Endothelial cell of umbilical vein (primary cell): Measurements from ENCODE around the gene TDO2. TPM values are rescaled to one million over a fixed set of nuclear protein-coding genes. Genes with fewer than 3 reads are reported as not detected.

Experiments used
- BruUV-seq: library from RNA; stranded (reverse); fragments of 400-500 nt; replicated peaks from 2 replicates; lab custom pipeline; 2021; lab: Mats Ljungman, UMichigan
- CTCF ChIA-PET: fragments of 300-600, 350-600 bp; sonication (Branson Sonifier 250); formaldehyde crosslinking; loops from one replicate; lab custom pipeline; 2021; ENCODE audit warnings: antibody characterized with exemption, inconsistent platforms; lab: Charles Lee
- POLR2A ChIA-PET: fragments of 300-600, 350-600 bp; sonication (Branson Sonifier 250); formaldehyde crosslinking; loops from one replicate; lab custom pipeline; 2021; ENCODE audit warnings: antibody characterized with exemption, inconsistent platforms; lab: Charles Lee
- DNase-seq: peaks from one replicate; pipeline ENCODE4 v3.0.0-alpha.2; 2011; ENCODE audit warnings: low read depth, low spot score
- FAIRE-seq: peaks from 2 replicates; lab custom pipeline; 2011; peaks lifted over from hg19 to GRCh38; lab: Jason Lieb, UNC
- H2AFZ ChIP-seq: 2 replicates; pipeline ENCODE4 v1.6.0; 2012; ENCODE audit warnings: low read depth, low read length, control low read depth, inconsistent platforms
- H3K27ac ChIP-seq: 2 replicates; pipeline ENCODE4 v1.5.1; 2011; ENCODE audit warnings: low read depth, mild to moderate bottlenecking, control low read depth, low read length, moderate library complexity; ENCODE audit not compliant: insufficient read depth
- H3K27me3 ChIP-seq, 2 experiments: 2 replicates each; pipeline versions ENCODE4 v1.6.0 to v1.6.1; 2011; ENCODE audit warnings: low read length in 2 of 2, mixed read lengths in 1 of 2; ENCODE audit not compliant: control insufficient read depth in 2 of 2, insufficient read depth in 2 of 2
- H3K36me3 ChIP-seq, 2 experiments: 2 replicates in 1 of 2; 3 replicates in 1 of 2; pipeline ENCODE4 v1.5.1; 2011; ENCODE audit warnings: low read length in 2 of 2, mild to moderate bottlenecking in 1 of 2, moderate library complexity in 1 of 2; ENCODE audit not compliant: control insufficient read depth in 2 of 2, insufficient read depth in 2 of 2; ENCODE audit errors: extremely low read depth in 1 of 2
- H3K4me1 ChIP-seq: 3 replicates; pipeline ENCODE4 v1.5.1; 2011; ENCODE audit warnings: mild to moderate bottlenecking, low read length; ENCODE audit not compliant: control insufficient read depth, insufficient read depth; ENCODE audit errors: extremely low read depth
- H3K4me2 ChIP-seq: 2 replicates; pipeline ENCODE4 v1.6.1; 2011; ENCODE audit warnings: low read length, control low read depth, mixed read lengths; ENCODE audit not compliant: insufficient read depth
- H3K4me3 ChIP-seq, 3 experiments: fragments of 200-600 bp in 1 of 3; sonication (generic), shearing (Covaris generic) in 1 of 3; replicated peaks in 1 of 3; 2 replicates each; pipeline ENCODE4 v1.5.1; 2011 to 2016; ENCODE audit warnings: control low read depth in 3 of 3, low read length in 3 of 3, mild to moderate bottlenecking in 2 of 3, inconsistent platforms in 1 of 3, low read depth in 1 of 3, moderate library complexity in 1 of 3; ENCODE audit not compliant: insufficient read depth in 1 of 3
- H3K79me2 ChIP-seq: 2 replicates; pipeline ENCODE4 v1.6.0; 2012; ENCODE audit warnings: low read length, inconsistent platforms; ENCODE audit not compliant: control insufficient read depth, insufficient read depth
- H3K9ac ChIP-seq: replicated peaks from 2 replicates; pipeline ENCODE3; 2011; ENCODE audit warnings: low read length, control low read depth; ENCODE audit not compliant: insufficient read depth; ENCODE audit errors: extremely low read depth
- H3K9me1 ChIP-seq: replicated peaks from 3 replicates; pipeline ENCODE4 v1.6.0; 2011; ENCODE audit warnings: mild to moderate bottlenecking, low read length; ENCODE audit not compliant: control insufficient read depth, insufficient read depth; ENCODE audit errors: extremely low read depth
- H3K9me3 ChIP-seq: replicated peaks from 2 replicates; pipeline ENCODE4 v1.5.1; 2012; ENCODE audit warnings: low read length, inconsistent platforms; ENCODE audit not compliant: control insufficient read depth, insufficient read depth
- H4K20me1 ChIP-seq: replicated peaks from 2 replicates; pipeline ENCODE3; 2011; ENCODE audit warnings: mild to moderate bottlenecking, low read length; ENCODE audit not compliant: control insufficient read depth, insufficient read depth; ENCODE audit errors: extremely low read depth
- GATA2 ChIP-seq: IDR thresholded peaks from 2 replicates; pipeline ENCODE4 v1.7.0; 2011; ENCODE audit warnings: low read depth, mild to moderate bottlenecking, moderate library complexity, mixed read lengths, low read length; ENCODE audit not compliant: insufficient read length, insufficient read depth
- MYC ChIP-seq: IDR thresholded peaks from one replicate; pipeline ENCODE4 v1.6.1; 2011; ENCODE audit warnings: mild to moderate bottlenecking, low read depth, low read length
- POLR2AphosphoS5 ChIP-seq: IDR thresholded peaks from 2 replicates; pipeline ENCODE4 v1.6.1; 2012; ENCODE audit warnings: low read depth, mild to moderate bottlenecking, control low read depth, low read length, moderate library complexity; ENCODE audit not compliant: insufficient read depth
- dilution Hi-C: fragments of 300-500 bp; cut with MboI; formaldehyde crosslinking; loops from one replicate; pipeline ENCODE4 v1.15.0; 2019; ENCODE audit warnings: low sequenced_read_pairs; ENCODE audit not compliant: extremely low pct_ligation_motif_present
- intact Hi-C: fragments of 100-400 bp; cut with micrococcal nuclease; formaldehyde crosslinking; loops from one replicate; pipeline ENCODE4 v1.10.0; 2022
- polyA plus RNA-seq, 4 experiments: library from polyadenylated mRNA; depleted of rRNA in 3 of 4; stranded (reverse) in 3 of 4; unstranded in 1 of 4; fragments of >200 nt; gene quantifications; 2 replicates each; pipeline versions ENCODE4 v1.2.1 to v1.2.3, GENCODE V29; 2011 to 2012; ENCODE audit warnings: missing spikeins in 1 of 4
- total RNA-seq: library from RNA; stranded (reverse); gene quantifications from 2 replicates; pipeline ENCODE4 v1.2.3, GENCODE V29; 2021

Gene TDO2
- total and polyA plus RNA-seq, 2 donors (not counting 3 experiments of a cell fraction or from before 2014, with no cell fraction given) = not detected

GRCh38 chr4:155941085-155941790 is 37.7 kb downstream of the TDO2 start:
- Histone ChIP-seq H3K9me1 (no peaks in the 10 kb centered on the region), H3K4me2 (no peak overlapping the region), H3K27ac (no peak overlapping the region), H3K4me1 (no peaks in the 10 kb centered on the region), H3K27me3 (no peaks in the 10 kb centered on the region), H4K20me1 (no peaks in the 10 kb centered on the region), H3K4me3 (no peak overlapping the region), H3K9ac (no peak overlapping the region), H3K36me3 (peaks cover 0 to 2% of the 10 kb centered on the region in 2 experiments), H3K9me3 (no peaks in the 10 kb centered on the region), H3K79me2 (no peaks in the 10 kb centered on the region), H2AFZ (no peak overlapping the region)
- no peak for DNase-seq
- POLR2A ChIA-PET = no interaction called here
- intact Hi-C loops (no loop called here), dilution Hi-C loops (no loop called here)
- no peak for FAIRE-seq
- no peak for TF ChIP-seq MYC
- TF ChIP-seq GATA2 = no peak
- BruUV-seq = no TSS peak
- CTCF ChIA-PET = interaction anchor here (1.4 kb wide), 1 partner anchor 12 kb away, joined by 5 read pairs; the partner anchor contains the start of gene CTSO

- Histone ChIP-seq H3K9ac (no peak overlapping the region), H3K9me1 (no peaks in the 10 kb centered on the region), H3K9me3 (no peaks in the 10 kb centered on the region), H3K4me3 (no peak overlapping the region), H4K20me1 (no peaks in the 10 kb centered on the region), H2AFZ (no peak overlapping the region), H3K27me3 (no peaks in the 10 kb centered on the region), H3K4me1 (no peaks in the 10 kb centered on the region), H3K36me3 (peaks cover 0 to 2% of the 10 kb centered on the region in 2 experiments), H3K27ac (no peak overlapping the region), H3K79me2 (no peaks in the 10 kb centered on the region), H3K4me2 (no peak overlapping the region)
- FAIRE-seq = no peak
- no peak for DNase-seq
- ChIA-PET CTCF (interaction anchor here (1.4 kb wide), 1 partner anchor 12 kb away, joined by 5 read pairs; the partner anchor contains the start of gene CTSO), POLR2A (no interaction called here)
- no peak for TF ChIP-seq POLR2AphosphoS5
- dilution Hi-C loops = no loop called here
- BruUV-seq = no TSS peak
- intact Hi-C loops = no loop called here
These were observed 38.3 kb downstream of the TDO2 start for GRCh38 chr4:155941820-155942219.
